Measurements from ENCODE around the gene FLCN.

DNA sequence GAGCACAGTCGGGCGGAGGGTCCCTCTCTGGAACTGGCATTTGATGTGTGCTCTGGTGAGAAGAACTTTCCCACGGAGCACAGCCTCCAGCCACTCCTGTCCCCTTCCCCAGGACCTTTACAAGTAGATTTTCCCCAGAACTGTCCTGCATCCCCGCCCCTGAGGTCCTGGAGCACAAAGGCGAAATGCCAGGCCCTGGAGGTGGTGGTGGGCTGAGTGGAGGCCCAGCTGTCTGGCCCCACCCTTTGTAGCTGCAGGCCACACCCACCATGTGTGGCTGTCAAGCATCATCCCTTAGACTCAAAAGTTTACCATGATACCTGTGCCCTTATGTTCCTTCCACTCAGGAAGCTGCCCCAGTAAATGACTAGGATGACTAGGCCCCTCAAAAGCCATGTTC lies 68.6 kb downstream of the FLCN start:
- TF ChIP-seq, protein P1, sequence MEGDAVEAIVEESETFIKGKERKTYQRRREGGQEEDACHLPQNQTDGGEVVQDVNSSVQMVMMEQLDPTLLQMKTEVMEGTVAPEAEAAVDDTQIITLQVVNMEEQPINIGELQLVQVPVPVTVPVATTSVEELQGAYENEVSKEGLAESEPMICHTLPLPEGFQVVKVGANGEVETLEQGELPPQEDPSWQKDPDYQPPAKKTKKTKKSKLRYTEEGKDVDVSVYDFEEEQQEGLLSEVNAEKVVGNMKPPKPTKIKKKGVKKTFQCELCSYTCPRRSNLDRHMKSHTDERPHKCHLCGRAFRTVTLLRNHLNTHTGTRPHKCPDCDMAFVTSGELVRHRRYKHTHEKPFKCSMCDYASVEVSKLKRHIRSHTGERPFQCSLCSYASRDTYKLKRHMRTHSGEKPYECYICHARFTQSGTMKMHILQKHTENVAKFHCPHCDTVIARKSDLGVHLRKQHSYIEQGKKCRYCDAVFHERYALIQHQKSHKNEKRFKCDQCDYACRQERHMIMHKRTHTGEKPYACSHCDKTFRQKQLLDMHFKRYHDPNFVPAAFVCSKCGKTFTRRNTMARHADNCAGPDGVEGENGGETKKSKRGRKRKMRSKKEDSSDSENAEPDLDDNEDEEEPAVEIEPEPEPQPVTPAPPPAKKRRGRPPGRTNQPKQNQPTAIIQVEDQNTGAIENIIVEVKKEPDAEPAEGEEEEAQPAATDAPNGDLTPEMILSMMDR (IDR thresholded peaks at IDR 0.05; ENCODE audit: extremely low read depth in 1 of 2, insufficient read depth in 1 of 2, low read depth in 1 of 2, low read length in 2 of 2): no peak
- no peak for TF ChIP-seq POLR2A (IDR thresholded peaks at IDR 0.05; ENCODE audit: low read depth, low read length)
- TF ChIP-seq MYC (IDR thresholded peaks at IDR 0.05; ENCODE audit: low read depth, low read length): no peak
- TF ChIP-seq EZH2 (IDR thresholded peaks at IDR 0.05; ENCODE audit: borderline replicate concordance, low read depth, low read length, severe bottlenecking): no peak
- TF ChIP-seq, protein P2, sequence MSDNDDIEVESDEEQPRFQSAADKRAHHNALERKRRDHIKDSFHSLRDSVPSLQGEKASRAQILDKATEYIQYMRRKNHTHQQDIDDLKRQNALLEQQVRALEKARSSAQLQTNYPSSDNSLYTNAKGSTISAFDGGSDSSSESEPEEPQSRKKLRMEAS (IDR thresholded peaks at IDR 0.05; ENCODE audit: insufficient read depth, insufficient read length): no peak
- no peak for TF ChIP-seq POLR2AphosphoS5 (IDR thresholded peaks at IDR 0.05; ENCODE audit: insufficient read depth, low read depth, low read length)
- no peak for TF ChIP-seq JUN (IDR thresholded peaks at IDR 0.05; ENCODE audit: borderline replicate concordance, insufficient read depth, insufficient read length, low read depth)
